Epithelial cell of proximal tubule (primary cell): ENCODE results near the gene FBXL14. TPM values are rescaled to one million over a fixed set of nuclear protein-coding genes. Genes with fewer than 3 reads are reported as not detected.

Experiments used
- DNase-seq: peaks from one replicate; pipeline ENCODE4 v3.0.0-alpha.2; 2011; ENCODE audit warnings: low read depth
- H3K4me3 ChIP-seq: 2 replicates; pipeline ENCODE4 v1.5.1; 2011; ENCODE audit warnings: low read depth, mild to moderate bottlenecking, low read length
- total RNA-seq: library from RNA; depleted of rRNA; stranded (reverse); fragments of >200 nt; gene quantifications from 2 replicates; pipeline ENCODE4 v1.2.3, GENCODE V29; 2015
- TF ChIP-seq, protein P1 (sequence below): conservative IDR thresholded peaks from 2 replicates; pipeline ENCODE4 v1.5.1; 2012; ENCODE audit warnings: low read depth, mild to moderate bottlenecking, low read length

Gene FBXL14
- total RNA-seq, 1 donor from 2014 or later: 5.5 TPM

DNA sequence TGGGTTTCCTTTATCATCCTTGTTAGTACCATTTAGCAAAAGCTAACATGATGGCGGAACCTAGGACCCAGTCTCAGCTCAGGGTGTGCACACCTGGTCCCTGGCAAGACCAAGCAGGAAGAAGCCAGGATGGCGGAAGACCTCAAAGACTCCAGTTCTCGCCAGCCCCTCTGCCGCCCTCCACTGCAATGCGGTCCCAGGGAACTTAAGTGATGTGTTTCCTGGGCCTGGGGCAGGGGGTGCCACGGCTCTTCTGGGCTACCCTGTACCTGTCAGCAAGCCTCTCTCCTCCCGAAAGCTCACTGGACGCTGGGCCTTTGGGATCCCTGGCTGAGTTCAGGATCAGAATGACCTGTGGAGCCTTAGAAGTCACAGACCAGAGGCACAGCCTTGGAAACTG, 71.3 kb downstream of the FBXL14 start:
- no peak overlapping the region for H3K4me3 ChIP-seq
- TF ChIP-seq, protein P1, sequence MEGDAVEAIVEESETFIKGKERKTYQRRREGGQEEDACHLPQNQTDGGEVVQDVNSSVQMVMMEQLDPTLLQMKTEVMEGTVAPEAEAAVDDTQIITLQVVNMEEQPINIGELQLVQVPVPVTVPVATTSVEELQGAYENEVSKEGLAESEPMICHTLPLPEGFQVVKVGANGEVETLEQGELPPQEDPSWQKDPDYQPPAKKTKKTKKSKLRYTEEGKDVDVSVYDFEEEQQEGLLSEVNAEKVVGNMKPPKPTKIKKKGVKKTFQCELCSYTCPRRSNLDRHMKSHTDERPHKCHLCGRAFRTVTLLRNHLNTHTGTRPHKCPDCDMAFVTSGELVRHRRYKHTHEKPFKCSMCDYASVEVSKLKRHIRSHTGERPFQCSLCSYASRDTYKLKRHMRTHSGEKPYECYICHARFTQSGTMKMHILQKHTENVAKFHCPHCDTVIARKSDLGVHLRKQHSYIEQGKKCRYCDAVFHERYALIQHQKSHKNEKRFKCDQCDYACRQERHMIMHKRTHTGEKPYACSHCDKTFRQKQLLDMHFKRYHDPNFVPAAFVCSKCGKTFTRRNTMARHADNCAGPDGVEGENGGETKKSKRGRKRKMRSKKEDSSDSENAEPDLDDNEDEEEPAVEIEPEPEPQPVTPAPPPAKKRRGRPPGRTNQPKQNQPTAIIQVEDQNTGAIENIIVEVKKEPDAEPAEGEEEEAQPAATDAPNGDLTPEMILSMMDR: no peak

DNA sequence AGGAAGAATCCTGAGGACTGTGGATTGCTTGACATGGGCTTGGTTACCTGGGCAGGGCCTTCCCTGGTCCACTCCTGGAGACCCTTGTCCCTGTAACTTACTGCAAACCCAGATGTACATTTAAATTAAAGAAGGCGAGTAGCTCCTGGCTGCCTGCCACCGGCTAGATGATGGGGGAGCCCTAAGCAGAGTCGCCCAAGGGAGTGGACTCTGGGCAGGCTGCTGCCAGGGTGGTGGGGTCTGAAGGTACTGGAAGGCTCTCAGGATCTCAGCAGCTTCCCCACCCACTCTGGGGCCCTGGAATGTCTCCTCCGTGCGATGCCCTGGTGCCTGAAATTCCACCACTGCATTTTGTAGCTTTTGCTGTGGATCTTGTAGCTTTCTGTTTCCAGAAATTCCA, 74.7 kb downstream of the FBXL14 start:
- TF ChIP-seq, protein P1: no peak
- H3K4me3 ChIP-seq: no peak overlapping the region
- DNase-seq: no peak

More for the DNA sequence above, 71.3 kb downstream of the FBXL14 start:
- no peak for DNase-seq

DNA sequence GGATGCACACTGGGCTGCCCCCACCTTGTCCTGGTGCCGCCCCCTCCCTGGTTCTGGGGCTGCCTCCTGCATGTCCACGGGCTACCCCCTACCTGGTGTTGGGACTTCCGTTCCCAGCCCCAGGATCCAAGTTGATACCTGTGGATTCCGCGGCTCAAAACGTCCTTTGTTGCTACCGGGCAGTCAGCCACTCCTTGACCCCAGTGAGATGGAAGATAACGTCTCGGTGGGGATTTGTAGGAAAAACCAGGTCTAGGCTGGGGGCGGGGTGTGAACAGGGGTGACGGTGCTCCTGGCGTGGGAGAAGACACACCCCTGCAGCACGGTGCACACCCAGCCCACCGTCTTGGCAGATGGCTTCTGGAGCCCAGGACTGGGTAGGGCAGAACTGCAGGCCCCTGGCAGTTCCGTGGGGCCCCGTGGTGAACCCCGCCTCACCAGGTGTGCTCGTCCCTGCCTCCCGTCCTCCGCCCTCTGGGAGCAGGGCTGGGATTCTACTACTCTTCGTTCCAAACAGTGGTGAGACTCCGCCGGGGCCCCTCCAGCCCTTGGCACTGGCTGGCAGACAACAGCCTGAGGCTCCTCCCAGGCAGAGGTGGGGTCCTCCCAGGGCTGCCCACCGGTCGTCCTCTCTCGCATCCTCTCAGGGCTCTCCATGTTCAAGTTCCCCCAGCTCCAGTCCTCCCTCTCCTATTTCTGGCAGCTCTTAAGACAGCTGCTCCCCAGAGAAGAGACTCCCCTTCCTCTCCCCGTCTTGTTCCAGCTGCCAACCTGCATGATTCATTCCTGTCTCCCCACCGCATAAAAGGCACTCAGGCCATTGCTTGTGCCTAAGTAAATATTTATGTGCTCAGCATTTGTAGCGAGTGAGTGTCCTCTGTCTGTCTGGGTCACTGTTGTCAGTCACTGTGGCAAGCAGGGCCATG, 75.5 kb downstream of the FBXL14 start:
- H3K4me3 ChIP-seq: no peak overlapping the region
- TF ChIP-seq, protein P1: no peak
- DNase-seq: peak; percentile 44

DNA sequence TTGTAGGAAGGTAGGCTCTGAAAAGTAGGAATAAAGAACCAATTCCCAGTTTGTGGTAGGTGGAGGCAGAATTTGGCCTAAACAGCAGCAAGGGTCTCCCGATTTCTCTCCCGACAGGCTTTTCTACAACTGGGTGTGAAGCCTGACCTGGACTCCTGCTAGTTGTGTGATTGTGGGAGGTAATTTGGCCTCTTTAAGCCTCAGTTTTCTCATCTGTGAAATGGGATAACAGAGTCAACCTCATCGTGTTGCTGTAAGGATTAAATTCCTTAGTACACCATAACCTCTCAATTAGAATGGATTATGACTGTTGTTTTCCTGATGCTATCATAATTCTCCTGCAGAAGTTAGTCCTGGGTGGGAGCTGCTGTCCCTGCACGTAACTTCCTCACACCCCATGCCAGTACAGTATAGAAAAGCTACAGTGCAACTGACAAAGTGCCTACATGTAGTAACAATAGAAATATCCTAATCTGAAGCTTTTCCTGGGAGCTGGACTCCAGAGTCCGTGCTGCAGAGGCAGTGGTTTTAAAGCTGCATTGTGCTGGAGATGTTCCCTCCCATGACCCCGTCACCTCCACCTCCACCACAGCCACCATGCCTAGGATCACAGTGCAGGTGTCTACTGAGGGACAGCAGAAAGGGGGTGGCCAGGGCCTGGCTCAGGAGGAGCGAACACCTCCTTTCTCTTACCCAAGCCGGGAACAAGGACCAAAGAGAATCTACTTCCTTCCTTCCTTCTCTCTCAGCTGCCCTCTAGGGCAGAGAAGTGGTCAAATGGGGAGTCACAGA, 76.5 kb downstream of the FBXL14 start:
- DNase-seq: no peak
- TF ChIP-seq, protein P1: no peak
- no peak overlapping the region for H3K4me3 ChIP-seq

DNA sequence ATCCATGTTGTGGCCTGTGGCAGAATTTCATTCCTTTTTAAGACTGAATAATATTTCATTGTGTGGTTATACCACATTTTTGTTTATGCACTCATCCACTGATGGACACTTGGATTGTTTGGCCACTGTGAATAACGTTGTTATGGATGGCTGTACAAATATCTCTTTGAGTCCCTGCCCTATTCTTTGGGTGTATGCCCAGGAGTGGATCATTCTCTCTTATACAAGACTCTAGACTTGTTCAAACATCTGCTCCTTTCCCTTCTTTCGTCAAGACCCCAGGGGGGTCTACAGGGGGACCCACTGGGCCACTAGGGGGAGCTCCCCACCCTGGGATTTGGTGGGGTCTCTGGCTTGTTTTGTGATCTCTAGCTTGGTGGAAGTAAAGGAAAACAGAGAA, 77.4 kb downstream of the FBXL14 start:
- no peak overlapping the region for H3K4me3 ChIP-seq
- TF ChIP-seq, protein P1: peak; percentile 71
- DNase-seq: no peak

Other genes with a start within 250 kb of the FBXL14 start
- gene WNT5B, start 34.6 kb upstream of the FBXL14 start, total RNA-seq: 6.6 and 51.0 TPM in 2 replicates
- gene ADIPOR2, start 96.5 kb upstream of the FBXL14 start, total RNA-seq: 22.6 and 22.8 TPM in 2 replicates
- gene LRTM2, start 226.0 kb upstream of the FBXL14 start, total RNA-seq: not detected in 2 replicates